GM21737 (cell line): ENCODE results near the gene PSMD2.
"Not testable (repeated sequence)": the region's sequence is repeated elsewhere in the genome, so short reads cannot be mapped to it uniquely, and the experiment has no call there.

ENCODE experiments used
- ATAC-seq: cut with Tn5 transposase; IDR thresholded peaks from one replicate; pipeline ENCODE4 v1.9.1; 2021; ENCODE audit warnings: mild to moderate bottlenecking, moderate library complexity; ENCODE audit not compliant: unreplicated experiment

The PSMD2 gene

GRCh38 chr3:184337981-184338380, 38.9 kb downstream of the PSMD2 start:
- no peak for ATAC-seq

- no peak for ATAC-seq
Observed at GRCh38 chr3:184338511-184338945, 39.5 kb downstream of the PSMD2 start.

- ATAC-seq, result no peak
Observed at GRCh38 chr3:184339001-184339400, 40.0 kb downstream of the PSMD2 start.

GRCh38 chr3:184339451-184340135, 40.6 kb downstream of the PSMD2 start:
- not testable (repeated sequence) for ATAC-seq

- ATAC-seq, result no peak
Observed at GRCh38 chr3:184341925-184342324, 42.9 kb downstream of the PSMD2 start.

- no peak for ATAC-seq
Observed at GRCh38 chr3:184343200-184343876, 44.3 kb downstream of the PSMD2 start.

- ATAC-seq, result no peak
Observed at GRCh38 chr3:184344579-184345316, 45.7 kb downstream of the PSMD2 start.

- ATAC-seq, result no peak
Observed at GRCh38 chr3:184345317-184346144, 46.5 kb downstream of the PSMD2 start.

GRCh38 chr3:184346480-184347190, 47.6 kb downstream of the PSMD2 start:
- no peak for ATAC-seq

- ATAC-seq, result no peak
Observed at GRCh38 chr3:184347321-184348056, 48.4 kb downstream of the PSMD2 start.

- ATAC-seq, result no peak
Observed at GRCh38 chr3:184348057-184348382, 49.0 kb downstream of the PSMD2 start.

GRCh38 chr3:184349563-184350470, 50.8 kb downstream of the PSMD2 start:
- ATAC-seq, result no peak

- no peak for ATAC-seq
Observed at GRCh38 chr3:184350618-184351017, 51.6 kb downstream of the PSMD2 start.

GRCh38 chr3:184351511-184352148, 52.6 kb downstream of the PSMD2 start:
- ATAC-seq, result no peak

- ATAC-seq, result no peak
Observed at GRCh38 chr3:184352149-184352785, 53.2 kb downstream of the PSMD2 start.

- ATAC-seq, result no peak
Observed at GRCh38 chr3:184352897-184353545, 54.0 kb downstream of the PSMD2 start.

- ATAC-seq, result no peak
Observed at GRCh38 chr3:184353546-184353941, 54.5 kb downstream of the PSMD2 start.
